ENCODE data around the gene CTNND2. TPM values are rescaled to one million over a fixed set of nuclear protein-coding genes. Genes with fewer than 3 reads are reported as not detected.

CTNND2 gene
- total RNA-seq, 1 experiment from 2014 or later: 7.0 TPM

DNA sequence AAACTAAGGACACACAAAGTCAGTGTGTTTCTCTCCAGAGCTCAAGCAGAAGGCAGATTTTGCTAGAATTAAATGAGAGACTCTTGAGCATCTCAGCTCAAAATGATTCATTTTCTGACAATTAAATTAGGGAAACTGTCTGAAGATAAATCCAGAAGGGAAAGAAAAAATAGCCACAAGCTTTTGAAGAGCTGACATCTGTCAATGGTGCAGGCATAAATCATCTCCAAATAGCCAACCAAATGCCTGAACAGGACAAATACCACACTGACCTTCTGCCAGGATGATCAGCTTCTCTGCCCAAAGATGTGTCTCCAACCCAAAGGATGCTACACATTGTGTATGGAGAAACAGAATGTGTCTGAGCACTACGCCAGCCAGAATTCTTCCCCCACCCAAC is 199.3 kb downstream of the CTNND2 start:
- no CpG with 5 or more reads among the region's 1 CpG for WGBS (ENCODE audit: extremely low coverage, insufficient read length, low lambda C conversion rate)
- H3K4ac ChIP-seq (ENCODE audit: low read depth, low read length): no peak overlapping the region

More for the DNA sequence above, 199.3 kb downstream of the CTNND2 start:
- H3K27ac ChIP-seq (ENCODE audit: insufficient read length, low read depth, low read length): no peak overlapping the region
- no peak overlapping the region for H2AFZ ChIP-seq (ENCODE audit: low read length)
- peaks cover 6 to 10% of the 10 kb centered on the region in 2 experiments; a peak in 3 of 4 replicates for H3K4me1 Mint-ChIP-seq
- no peak overlapping the region for H3T11ph ChIP-seq (ENCODE audit: low read length)
- H3K14ac ChIP-seq (ENCODE audit: insufficient read depth, low read length): no peak overlapping the region
- no peak overlapping the region for H3K4me2 ChIP-seq (ENCODE audit: insufficient read depth, insufficient read length, low read length)
- no peak overlapping the region for H4K91ac ChIP-seq (ENCODE audit: insufficient read length, low read depth, low read length)
- H2BK15ac ChIP-seq (ENCODE audit: low read depth, low read length): no peak overlapping the region
- H3K23ac ChIP-seq (ENCODE audit: insufficient read length, low read depth, low read length): no peak overlapping the region
- no peak overlapping the region for H3K4me3 Mint-ChIP-seq
- no peaks in the 10 kb centered on the region for H3K23me2 ChIP-seq (ENCODE audit: insufficient read length, low read depth, low read length, poor library complexity, severe bottlenecking)
- H3K27ac Mint-ChIP-seq: no peak overlapping the region
- no peak overlapping the region for H2BK12ac ChIP-seq (ENCODE audit: insufficient read length, low read depth, low read length)
- no peak overlapping the region for H2BK20ac ChIP-seq (ENCODE audit: low read depth, low read length, poor library complexity, severe bottlenecking)
- no peak overlapping the region for H2BK5ac ChIP-seq (ENCODE audit: insufficient read length, low read length)
- H3K9me3 ChIP-seq (ENCODE audit: control insufficient read depth, low read depth, low read length): no peaks in the 10 kb centered on the region
- no peak overlapping the region for H4K5ac ChIP-seq (ENCODE audit: insufficient read length, low read depth, low read length)
- no peaks in the 10 kb centered on the region for H4K20me1 ChIP-seq (ENCODE audit: control insufficient read depth, insufficient read depth, insufficient read length)
- no peaks in the 10 kb centered on the region for H3K27me3 ChIP-seq (ENCODE audit: insufficient read depth, low read length)
- no peak overlapping the region for H2BK120ac ChIP-seq (ENCODE audit: low read depth, low read length, poor library complexity, severe bottlenecking)
- H4K8ac ChIP-seq (replicated peaks; ENCODE audit: insufficient read length, low read depth, low read length): no peak overlapping the region
- DNase-seq: no peak
- TF ChIP-seq, protein P1, sequence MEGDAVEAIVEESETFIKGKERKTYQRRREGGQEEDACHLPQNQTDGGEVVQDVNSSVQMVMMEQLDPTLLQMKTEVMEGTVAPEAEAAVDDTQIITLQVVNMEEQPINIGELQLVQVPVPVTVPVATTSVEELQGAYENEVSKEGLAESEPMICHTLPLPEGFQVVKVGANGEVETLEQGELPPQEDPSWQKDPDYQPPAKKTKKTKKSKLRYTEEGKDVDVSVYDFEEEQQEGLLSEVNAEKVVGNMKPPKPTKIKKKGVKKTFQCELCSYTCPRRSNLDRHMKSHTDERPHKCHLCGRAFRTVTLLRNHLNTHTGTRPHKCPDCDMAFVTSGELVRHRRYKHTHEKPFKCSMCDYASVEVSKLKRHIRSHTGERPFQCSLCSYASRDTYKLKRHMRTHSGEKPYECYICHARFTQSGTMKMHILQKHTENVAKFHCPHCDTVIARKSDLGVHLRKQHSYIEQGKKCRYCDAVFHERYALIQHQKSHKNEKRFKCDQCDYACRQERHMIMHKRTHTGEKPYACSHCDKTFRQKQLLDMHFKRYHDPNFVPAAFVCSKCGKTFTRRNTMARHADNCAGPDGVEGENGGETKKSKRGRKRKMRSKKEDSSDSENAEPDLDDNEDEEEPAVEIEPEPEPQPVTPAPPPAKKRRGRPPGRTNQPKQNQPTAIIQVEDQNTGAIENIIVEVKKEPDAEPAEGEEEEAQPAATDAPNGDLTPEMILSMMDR (conservative IDR thresholded peaks at IDR 0.05): no peak
- no peak overlapping the region for H3K9ac ChIP-seq (ENCODE audit: extremely low read depth, insufficient read length, low read length)
- H2AK5ac ChIP-seq (ENCODE audit: insufficient read length, low read length): no peak overlapping the region
- H3K18ac ChIP-seq (ENCODE audit: insufficient read length, low read depth, low read length): no peak overlapping the region
- no peaks in the 10 kb centered on the region for H3K4me1 ChIP-seq (ENCODE audit: insufficient read depth, low read length)
- no peaks in the 10 kb centered on the region for H3K79me1 ChIP-seq (ENCODE audit: insufficient read depth, low read depth, low read length, poor library complexity, severe bottlenecking)
- no peaks in the 10 kb centered on the region for H3K79me2 ChIP-seq (ENCODE audit: insufficient read depth, low read length)
- no peaks in the 10 kb centered on the region for H3K9me3 Mint-ChIP-seq
- no peaks in the 10 kb centered on the region; the same call in 1 of the 2 replicates for H3K27me3 Mint-ChIP-seq (ENCODE audit: low read depth)
- H3K56ac ChIP-seq (ENCODE audit: insufficient read length, low read depth, low read length): no peak overlapping the region
- no peaks in the 10 kb centered on the region for H3K36me3 Mint-ChIP-seq (ENCODE audit: insufficient read depth in 1 of 3, low read depth in 3 of 3)
